ENCODE data around the gene ETV6.

DNA sequence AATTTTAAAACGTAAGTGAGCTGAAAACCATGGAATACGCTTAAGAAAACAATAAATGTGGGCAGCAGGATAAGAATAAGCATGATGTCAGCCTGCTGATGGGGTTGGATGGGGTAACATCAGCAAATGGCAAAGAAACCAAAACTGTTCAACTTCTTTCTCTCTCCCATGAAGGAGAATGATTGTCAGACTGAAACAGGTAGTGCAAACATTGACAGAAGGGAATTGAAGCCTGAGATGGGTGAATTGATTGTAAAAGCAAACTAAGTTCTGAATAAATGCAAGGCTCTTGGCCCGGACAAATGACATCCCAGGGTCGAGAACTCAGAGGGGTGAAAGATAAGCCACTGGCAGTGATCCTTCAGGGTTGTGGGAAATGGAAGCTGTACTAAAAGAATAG lies 182.6 kb downstream of the ETV6 start:
- no peak for TF ChIP-seq ESRRA (IDR thresholded peaks at IDR 0.05; ENCODE audit: borderline replicate concordance, low read length)
- no peak for TF ChIP-seq MAX (IDR thresholded peaks at IDR 0.05)
- TF ChIP-seq, protein P1, sequence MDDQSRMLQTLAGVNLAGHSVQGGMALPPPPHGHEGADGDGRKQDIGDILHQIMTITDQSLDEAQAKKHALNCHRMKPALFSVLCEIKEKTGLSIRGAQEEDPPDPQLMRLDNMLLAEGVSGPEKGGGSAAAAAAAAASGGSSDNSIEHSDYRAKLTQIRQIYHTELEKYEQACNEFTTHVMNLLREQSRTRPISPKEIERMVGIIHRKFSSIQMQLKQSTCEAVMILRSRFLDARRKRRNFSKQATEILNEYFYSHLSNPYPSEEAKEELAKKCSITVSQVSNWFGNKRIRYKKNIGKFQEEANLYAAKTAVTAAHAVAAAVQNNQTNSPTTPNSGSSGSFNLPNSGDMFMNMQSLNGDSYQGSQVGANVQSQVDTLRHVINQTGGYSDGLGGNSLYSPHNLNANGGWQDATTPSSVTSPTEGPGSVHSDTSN (IDR thresholded peaks at IDR 0.05), result no peak

Measured in A549 (cell line).